ENCODE results near the gene TASP1.
"Not testable (repeated sequence)": the region's sequence is repeated elsewhere in the genome, so short reads cannot be mapped to it uniquely, and the experiment has no call there.

The TASP1 gene

GRCh38 chr20:13644010-13644409, 5.3 kb upstream of the TASP1 start:
- peak; percentile 70 for DNase-seq

- no peak for DNase-seq
Measured at GRCh38 chr20:13639150-13639497, 392 bp upstream of the TASP1 start.

GRCh38 chr20:13638162-13638495, 603 bp downstream of the TASP1 start:
- DNase-seq = no peak

GRCh38 chr20:13632431-13632830, 6.3 kb downstream of the TASP1 start:
- DNase-seq = no peak

GRCh38 chr20:13627525-13627924, 11.2 kb downstream of the TASP1 start:
- DNase-seq = peak; percentile 42

GRCh38 chr20:13626724-13627123, 12.0 kb downstream of the TASP1 start:
- DNase-seq = no peak

GRCh38 chr20:13625304-13625979, 13.3 kb downstream of the TASP1 start:
- no peak for DNase-seq

GRCh38 chr20:13619415-13619814, 19.3 kb downstream of the TASP1 start:
- DNase-seq = peak; percentile 69

GRCh38 chr20:13618456-13618855, 20.3 kb downstream of the TASP1 start:
- DNase-seq = not testable (repeated sequence)

- DNase-seq = not testable (repeated sequence)
Measured at GRCh38 chr20:13617585-13617984, 21.1 kb downstream of the TASP1 start.

GRCh38 chr20:13616713-13617112, 22.0 kb downstream of the TASP1 start:
- DNase-seq = not testable (repeated sequence)

GRCh38 chr20:13613917-13614316, 24.8 kb downstream of the TASP1 start:
- peak; percentile 59 for DNase-seq

GRCh38 chr20:13611611-13612125, 27.1 kb downstream of the TASP1 start:
- DNase-seq = no peak

- DNase-seq = no peak
Measured at GRCh38 chr20:13610184-13610583, 28.5 kb downstream of the TASP1 start.

GRCh38 chr20:13608066-13608465, 30.7 kb downstream of the TASP1 start:
- no peak for DNase-seq

- DNase-seq = not testable (repeated sequence)
Measured at GRCh38 chr20:13593423-13593822, 45.3 kb downstream of the TASP1 start.

GRCh38 chr20:13588049-13588448, 50.7 kb downstream of the TASP1 start:
- DNase-seq = no peak

GRCh38 chr20:13587370-13587769, 51.4 kb downstream of the TASP1 start:
- no peak for DNase-seq

- DNase-seq = no peak
Measured at GRCh38 chr20:13586133-13586532, 52.6 kb downstream of the TASP1 start.

- DNase-seq = no peak
Measured at GRCh38 chr20:13581451-13581850, 57.3 kb downstream of the TASP1 start.

GRCh38 chr20:13580707-13581106, 58.0 kb downstream of the TASP1 start:
- DNase-seq = no peak

GRCh38 chr20:13574071-13574470, 64.7 kb downstream of the TASP1 start:
- DNase-seq = no peak

- no peak for DNase-seq
Measured at GRCh38 chr20:13571662-13572061, 67.1 kb downstream of the TASP1 start.

GRCh38 chr20:13567663-13568062, 71.1 kb downstream of the TASP1 start:
- no peak for DNase-seq

- no peak for DNase-seq
Measured at GRCh38 chr20:13563854-13564253, 74.9 kb downstream of the TASP1 start.

All from fibroblast of upper back skin (primary cell).